Measurements from ENCODE around the gene ACTL7A. TPM values are rescaled to one million over a fixed set of nuclear protein-coding genes. Genes with fewer than 3 reads are reported as not detected.

Gene ACTL7A
- total and polyA plus RNA-seq, 2 experiments from 2014 or later: not detected

DNA sequence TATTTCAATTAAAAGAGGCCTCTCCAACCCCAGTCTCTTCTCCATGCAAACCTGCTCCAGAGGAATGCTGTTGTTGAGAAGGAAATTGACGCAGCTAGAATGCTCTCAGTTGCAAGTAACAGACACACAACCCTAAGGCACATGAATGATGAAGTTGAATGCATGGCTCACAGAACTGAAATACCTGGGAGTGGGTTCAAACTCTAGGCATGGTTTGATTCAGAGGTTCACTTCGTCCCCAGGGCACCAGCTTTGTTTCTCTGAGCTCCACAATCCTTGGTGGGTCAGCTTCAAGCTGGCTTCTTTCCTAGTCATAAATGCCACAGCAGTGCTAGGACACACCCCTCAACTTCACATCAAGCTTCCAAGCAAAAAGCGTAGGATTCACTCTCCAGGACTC lies 10.9 kb upstream of the ACTL7A start:
- no peaks in the 10 kb centered on the region for H3K27me3 ChIP-seq (ENCODE audit: insufficient read depth)
- no peak overlapping the region for H3K4me3 ChIP-seq
- no peaks in the 10 kb centered on the region for H3K9me2 ChIP-seq (ENCODE audit: insufficient read depth)
- Mint-ChIP-seq H3K36me3 (ENCODE audit: low read depth) (no peaks in the 10 kb centered on the region), H3K4me1 (no peaks in the 10 kb centered on the region), H3K4me3 (no peak overlapping the region), H3K27ac (no peak overlapping the region), H3K9me3 (no peaks in the 10 kb centered on the region), H3K27me3 (ENCODE audit: insufficient read depth, low read depth, poor library complexity) (peaks cover 4% of the 10 kb centered on the region)
- no peak overlapping the region for H3K27ac ChIP-seq (ENCODE audit: low read depth)
- no peaks in the 10 kb centered on the region for H3K36me3 ChIP-seq (ENCODE audit: insufficient read depth)
- no peak overlapping the region for H2AFZ ChIP-seq
- H3F3A ChIP-seq (replicated peaks; ENCODE audit: low read depth): no peaks in the 10 kb centered on the region
- DNase-seq (ENCODE audit: low spot score) (no peak), ATAC-seq (no peak)
- no peaks in the 10 kb centered on the region for H3K79me2 ChIP-seq (replicated peaks; ENCODE audit: insufficient read depth)
- H3K4me2 ChIP-seq: no peak overlapping the region
- no peaks in the 10 kb centered on the region for H4K20me1 ChIP-seq (replicated peaks; ENCODE audit: insufficient read depth)
- TF ChIP-seq JUNB (IDR thresholded peaks at IDR 0.05; ENCODE audit: unreplicated experiment) (no peak), ZNF114 (CRISPR knock-in tag; IDR thresholded peaks at IDR 0.05) (no peak), NANOG (IDR thresholded peaks at IDR 0.05; ENCODE audit: borderline replicate concordance) (no peak), CREB1 (CRISPR knock-in tag; IDR thresholded peaks at IDR 0.05; ENCODE audit: low read depth) (no peak), STAT1 (IDR thresholded peaks at IDR 0.05; ENCODE audit: unreplicated experiment) (no peak), EZH2phosphoT487 (IDR thresholded peaks at IDR 0.05; ENCODE audit: unreplicated experiment) (no peak), EZH2 (IDR thresholded peaks at IDR 0.05; ENCODE audit: low read depth, unreplicated experiment) (no peak), ZNF331 (CRISPR knock-in tag; IDR thresholded peaks at IDR 0.05; ENCODE audit: low read depth) (no peak), POLR2AphosphoS5 (IDR thresholded peaks at IDR 0.05; ENCODE audit: low read depth) (no peak)
- TF ChIP-seq, protein P1, sequence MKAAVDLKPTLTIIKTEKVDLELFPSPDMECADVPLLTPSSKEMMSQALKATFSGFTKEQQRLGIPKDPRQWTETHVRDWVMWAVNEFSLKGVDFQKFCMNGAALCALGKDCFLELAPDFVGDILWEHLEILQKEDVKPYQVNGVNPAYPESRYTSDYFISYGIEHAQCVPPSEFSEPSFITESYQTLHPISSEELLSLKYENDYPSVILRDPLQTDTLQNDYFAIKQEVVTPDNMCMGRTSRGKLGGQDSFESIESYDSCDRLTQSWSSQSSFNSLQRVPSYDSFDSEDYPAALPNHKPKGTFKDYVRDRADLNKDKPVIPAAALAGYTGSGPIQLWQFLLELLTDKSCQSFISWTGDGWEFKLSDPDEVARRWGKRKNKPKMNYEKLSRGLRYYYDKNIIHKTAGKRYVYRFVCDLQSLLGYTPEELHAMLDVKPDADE (IDR thresholded peaks at IDR 0.05): no peak
- TF ChIP-seq, protein P2, sequence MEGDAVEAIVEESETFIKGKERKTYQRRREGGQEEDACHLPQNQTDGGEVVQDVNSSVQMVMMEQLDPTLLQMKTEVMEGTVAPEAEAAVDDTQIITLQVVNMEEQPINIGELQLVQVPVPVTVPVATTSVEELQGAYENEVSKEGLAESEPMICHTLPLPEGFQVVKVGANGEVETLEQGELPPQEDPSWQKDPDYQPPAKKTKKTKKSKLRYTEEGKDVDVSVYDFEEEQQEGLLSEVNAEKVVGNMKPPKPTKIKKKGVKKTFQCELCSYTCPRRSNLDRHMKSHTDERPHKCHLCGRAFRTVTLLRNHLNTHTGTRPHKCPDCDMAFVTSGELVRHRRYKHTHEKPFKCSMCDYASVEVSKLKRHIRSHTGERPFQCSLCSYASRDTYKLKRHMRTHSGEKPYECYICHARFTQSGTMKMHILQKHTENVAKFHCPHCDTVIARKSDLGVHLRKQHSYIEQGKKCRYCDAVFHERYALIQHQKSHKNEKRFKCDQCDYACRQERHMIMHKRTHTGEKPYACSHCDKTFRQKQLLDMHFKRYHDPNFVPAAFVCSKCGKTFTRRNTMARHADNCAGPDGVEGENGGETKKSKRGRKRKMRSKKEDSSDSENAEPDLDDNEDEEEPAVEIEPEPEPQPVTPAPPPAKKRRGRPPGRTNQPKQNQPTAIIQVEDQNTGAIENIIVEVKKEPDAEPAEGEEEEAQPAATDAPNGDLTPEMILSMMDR (conservative IDR thresholded peaks at IDR 0.05; ENCODE audit: low read depth in 2 of 2): no peak
- TF ChIP-seq, protein P3, sequence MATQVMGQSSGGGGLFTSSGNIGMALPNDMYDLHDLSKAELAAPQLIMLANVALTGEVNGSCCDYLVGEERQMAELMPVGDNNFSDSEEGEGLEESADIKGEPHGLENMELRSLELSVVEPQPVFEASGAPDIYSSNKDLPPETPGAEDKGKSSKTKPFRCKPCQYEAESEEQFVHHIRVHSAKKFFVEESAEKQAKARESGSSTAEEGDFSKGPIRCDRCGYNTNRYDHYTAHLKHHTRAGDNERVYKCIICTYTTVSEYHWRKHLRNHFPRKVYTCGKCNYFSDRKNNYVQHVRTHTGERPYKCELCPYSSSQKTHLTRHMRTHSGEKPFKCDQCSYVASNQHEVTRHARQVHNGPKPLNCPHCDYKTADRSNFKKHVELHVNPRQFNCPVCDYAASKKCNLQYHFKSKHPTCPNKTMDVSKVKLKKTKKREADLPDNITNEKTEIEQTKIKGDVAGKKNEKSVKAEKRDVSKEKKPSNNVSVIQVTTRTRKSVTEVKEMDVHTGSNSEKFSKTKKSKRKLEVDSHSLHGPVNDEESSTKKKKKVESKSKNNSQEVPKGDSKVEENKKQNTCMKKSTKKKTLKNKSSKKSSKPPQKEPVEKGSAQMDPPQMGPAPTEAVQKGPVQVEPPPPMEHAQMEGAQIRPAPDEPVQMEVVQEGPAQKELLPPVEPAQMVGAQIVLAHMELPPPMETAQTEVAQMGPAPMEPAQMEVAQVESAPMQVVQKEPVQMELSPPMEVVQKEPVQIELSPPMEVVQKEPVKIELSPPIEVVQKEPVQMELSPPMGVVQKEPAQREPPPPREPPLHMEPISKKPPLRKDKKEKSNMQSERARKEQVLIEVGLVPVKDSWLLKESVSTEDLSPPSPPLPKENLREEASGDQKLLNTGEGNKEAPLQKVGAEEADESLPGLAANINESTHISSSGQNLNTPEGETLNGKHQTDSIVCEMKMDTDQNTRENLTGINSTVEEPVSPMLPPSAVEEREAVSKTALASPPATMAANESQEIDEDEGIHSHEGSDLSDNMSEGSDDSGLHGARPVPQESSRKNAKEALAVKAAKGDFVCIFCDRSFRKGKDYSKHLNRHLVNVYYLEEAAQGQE (IDR thresholded peaks at IDR 0.05; ENCODE audit: unreplicated experiment): no peak
- TF ChIP-seq, protein P4, sequence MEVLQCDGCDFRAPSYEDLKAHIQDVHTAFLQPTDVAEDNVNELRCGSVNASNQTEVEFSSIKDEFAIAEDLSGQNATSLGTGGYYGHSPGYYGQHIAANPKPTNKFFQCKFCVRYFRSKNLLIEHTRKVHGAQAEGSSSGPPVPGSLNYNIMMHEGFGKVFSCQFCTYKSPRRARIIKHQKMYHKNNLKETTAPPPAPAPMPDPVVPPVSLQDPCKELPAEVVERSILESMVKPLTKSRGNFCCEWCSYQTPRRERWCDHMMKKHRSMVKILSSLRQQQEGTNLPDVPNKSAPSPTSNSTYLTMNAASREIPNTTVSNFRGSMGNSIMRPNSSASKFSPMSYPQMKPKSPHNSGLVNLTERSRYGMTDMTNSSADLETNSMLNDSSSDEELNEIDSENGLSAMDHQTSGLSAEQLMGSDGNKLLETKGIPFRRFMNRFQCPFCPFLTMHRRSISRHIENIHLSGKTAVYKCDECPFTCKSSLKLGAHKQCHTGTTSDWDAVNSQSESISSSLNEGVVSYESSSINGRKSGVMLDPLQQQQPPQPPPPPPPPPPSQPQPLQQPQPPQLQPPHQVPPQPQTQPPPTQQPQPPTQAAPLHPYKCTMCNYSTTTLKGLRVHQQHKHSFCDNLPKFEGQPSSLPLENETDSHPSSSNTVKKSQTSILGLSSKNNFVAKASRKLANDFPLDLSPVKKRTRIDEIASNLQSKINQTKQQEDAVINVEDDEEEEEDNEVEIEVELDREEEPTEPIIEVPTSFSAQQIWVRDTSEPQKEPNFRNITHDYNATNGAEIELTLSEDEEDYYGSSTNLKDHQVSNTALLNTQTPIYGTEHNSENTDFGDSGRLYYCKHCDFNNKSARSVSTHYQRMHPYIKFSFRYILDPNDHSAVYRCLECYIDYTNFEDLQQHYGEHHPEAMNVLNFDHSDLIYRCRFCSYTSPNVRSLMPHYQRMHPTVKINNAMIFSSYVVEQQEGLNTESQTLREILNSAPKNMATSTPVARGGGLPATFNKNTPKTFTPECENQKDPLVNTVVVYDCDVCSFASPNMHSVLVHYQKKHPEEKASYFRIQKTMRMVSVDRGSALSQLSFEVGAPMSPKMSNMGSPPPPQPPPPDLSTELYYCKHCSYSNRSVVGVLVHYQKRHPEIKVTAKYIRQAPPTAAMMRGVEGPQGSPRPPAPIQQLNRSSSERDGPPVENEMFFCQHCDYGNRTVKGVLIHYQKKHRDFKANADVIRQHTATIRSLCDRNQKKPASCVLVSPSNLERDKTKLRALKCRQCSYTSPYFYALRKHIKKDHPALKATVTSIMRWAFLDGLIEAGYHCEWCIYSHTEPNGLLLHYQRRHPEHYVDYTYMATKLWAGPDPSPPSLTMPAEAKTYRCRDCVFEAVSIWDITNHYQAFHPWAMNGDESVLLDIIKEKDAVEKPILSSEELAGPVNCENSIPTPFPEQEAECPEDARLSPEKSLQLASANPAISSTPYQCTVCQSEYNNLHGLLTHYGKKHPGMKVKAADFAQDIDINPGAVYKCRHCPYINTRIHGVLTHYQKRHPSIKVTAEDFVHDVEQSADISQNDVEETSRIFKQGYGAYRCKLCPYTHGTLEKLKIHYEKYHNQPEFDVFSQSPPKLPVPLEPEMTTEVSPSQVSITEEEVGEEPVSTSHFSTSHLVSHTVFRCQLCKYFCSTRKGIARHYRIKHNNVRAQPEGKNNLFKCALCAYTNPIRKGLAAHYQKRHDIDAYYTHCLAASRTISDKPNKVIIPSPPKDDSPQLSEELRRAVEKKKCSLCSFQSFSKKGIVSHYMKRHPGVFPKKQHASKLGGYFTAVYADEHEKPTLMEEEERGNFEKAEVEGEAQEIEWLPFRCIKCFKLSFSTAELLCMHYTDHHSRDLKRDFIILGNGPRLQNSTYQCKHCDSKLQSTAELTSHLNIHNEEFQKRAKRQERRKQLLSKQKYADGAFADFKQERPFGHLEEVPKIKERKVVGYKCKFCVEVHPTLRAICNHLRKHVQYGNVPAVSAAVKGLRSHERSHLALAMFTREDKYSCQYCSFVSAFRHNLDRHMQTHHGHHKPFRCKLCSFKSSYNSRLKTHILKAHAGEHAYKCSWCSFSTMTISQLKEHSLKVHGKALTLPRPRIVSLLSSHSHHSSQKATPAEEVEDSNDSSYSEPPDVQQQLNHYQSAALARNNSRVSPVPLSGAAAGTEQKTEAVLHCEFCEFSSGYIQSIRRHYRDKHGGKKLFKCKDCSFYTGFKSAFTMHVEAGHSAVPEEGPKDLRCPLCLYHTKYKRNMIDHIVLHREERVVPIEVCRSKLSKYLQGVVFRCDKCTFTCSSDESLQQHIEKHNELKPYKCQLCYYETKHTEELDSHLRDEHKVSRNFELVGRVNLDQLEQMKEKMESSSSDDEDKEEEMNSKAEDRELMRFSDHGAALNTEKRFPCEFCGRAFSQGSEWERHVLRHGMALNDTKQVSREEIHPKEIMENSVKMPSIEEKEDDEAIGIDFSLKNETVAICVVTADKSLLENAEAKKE (CRISPR knock-in tag; IDR thresholded peaks at IDR 0.05): no peak
- no peaks in the 10 kb centered on the region for H3K4me1 ChIP-seq (ENCODE audit: insufficient read depth)
